ENCODE measurements around the gene SYT7. TPM values are rescaled to one million over a fixed set of nuclear protein-coding genes. Genes with fewer than 3 reads are reported as not detected.

SYT7 gene
- polyA plus RNA-seq, 1 donor (not counting 4 experiments of a cell fraction or from before 2014, with no cell fraction given) = 2.6 TPM

DNA sequence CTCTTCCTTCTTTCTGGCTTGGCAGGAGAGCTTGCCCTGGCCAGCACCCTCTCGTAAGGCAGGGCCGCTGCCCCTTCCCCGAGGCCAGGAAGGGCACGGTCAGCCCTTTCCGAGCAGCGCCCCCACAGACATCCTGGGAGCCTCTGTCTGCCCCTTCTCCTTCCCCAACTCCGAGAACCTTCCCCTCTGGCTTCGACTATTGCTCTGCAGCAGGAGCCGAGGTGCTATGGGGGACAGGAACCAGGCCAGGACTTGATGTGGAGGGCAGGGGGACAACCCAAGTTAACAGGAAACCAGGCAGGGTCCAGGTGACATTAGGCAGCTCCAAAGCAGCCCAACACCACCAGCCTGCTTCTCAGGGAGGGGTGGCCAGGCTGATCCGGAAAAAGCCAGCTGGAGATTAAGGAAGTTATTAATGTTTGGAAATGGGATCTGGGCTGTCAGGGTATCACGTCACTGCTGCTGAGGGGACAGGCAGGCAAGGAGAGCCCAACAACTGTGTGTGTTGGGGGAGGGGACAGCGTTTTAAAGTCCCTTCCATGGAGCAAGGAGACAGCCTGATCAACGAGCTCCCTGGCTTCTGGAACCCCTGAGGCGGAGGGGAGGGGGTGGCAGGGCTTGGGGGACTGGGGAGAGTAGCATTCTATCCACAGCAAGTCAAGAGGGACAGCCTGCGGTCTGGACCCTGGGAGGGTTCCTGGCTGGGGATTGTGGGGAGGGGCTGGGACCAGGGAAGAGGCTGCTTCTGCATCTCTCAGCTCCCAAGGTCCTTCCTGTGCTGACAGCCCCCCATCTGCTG is 27.3 kb downstream of the SYT7 start:
- Histone ChIP-seq H3K4me3 (ENCODE audit: control insufficient read depth in 2 of 3, extremely low read depth in 1 of 3, insufficient read depth in 2 of 3, low read depth in 1 of 3, low read length in 3 of 3) (no peak overlapping the region), H4K20me1 (ENCODE audit: control insufficient read depth, extremely low read depth, insufficient read depth, low read length) (peaks cover 7% of the 10 kb centered on the region), H3K27me3 (ENCODE audit: control insufficient read depth, extremely low read depth, insufficient read depth, low read length) (peaks cover 50% of the 10 kb centered on the region), H3K27ac (ENCODE audit: control insufficient read depth, insufficient read depth, low read length) (no peak overlapping the region), H3K79me2 (ENCODE audit: control insufficient read depth, insufficient read depth, low read length) (no peaks in the 10 kb centered on the region), H3K9me1 (ENCODE audit: control insufficient read depth, extremely low read depth, insufficient read depth, low read length) (no peaks in the 10 kb centered on the region), H3K4me1 (ENCODE audit: control insufficient read depth, extremely low read depth, insufficient read depth, low read length) (peaks cover 6% of the 10 kb centered on the region), H2AFZ (ENCODE audit: control insufficient read depth, low read length) (no peak overlapping the region), H3K4me2 (ENCODE audit: control insufficient read depth, extremely low read depth, insufficient read depth, low read depth, low read length) (no peak overlapping the region), H3K36me3 (ENCODE audit: control insufficient read depth in 2 of 2, extremely low read depth in 1 of 2, insufficient read depth in 2 of 2, low read length in 2 of 2) (no peaks in the 10 kb centered on the region), H3K9ac (ENCODE audit: control insufficient read depth, extremely low read depth, insufficient read depth, low read length) (no peak overlapping the region), H3K9me3 (ENCODE audit: control insufficient read depth, low read depth, low read length) (no peaks in the 10 kb centered on the region)
- no peak for TF ChIP-seq EZH2 (IDR thresholded peaks at IDR 0.05; ENCODE audit: low read length)
- TF ChIP-seq, protein P1, sequence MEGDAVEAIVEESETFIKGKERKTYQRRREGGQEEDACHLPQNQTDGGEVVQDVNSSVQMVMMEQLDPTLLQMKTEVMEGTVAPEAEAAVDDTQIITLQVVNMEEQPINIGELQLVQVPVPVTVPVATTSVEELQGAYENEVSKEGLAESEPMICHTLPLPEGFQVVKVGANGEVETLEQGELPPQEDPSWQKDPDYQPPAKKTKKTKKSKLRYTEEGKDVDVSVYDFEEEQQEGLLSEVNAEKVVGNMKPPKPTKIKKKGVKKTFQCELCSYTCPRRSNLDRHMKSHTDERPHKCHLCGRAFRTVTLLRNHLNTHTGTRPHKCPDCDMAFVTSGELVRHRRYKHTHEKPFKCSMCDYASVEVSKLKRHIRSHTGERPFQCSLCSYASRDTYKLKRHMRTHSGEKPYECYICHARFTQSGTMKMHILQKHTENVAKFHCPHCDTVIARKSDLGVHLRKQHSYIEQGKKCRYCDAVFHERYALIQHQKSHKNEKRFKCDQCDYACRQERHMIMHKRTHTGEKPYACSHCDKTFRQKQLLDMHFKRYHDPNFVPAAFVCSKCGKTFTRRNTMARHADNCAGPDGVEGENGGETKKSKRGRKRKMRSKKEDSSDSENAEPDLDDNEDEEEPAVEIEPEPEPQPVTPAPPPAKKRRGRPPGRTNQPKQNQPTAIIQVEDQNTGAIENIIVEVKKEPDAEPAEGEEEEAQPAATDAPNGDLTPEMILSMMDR (optimal IDR thresholded peaks at IDR 0.05 in 1 of 3, IDR thresholded peaks at IDR 0.05 in 1 of 3, conservative IDR thresholded peaks at IDR 0.05 in 1 of 3; ENCODE audit: extremely low read depth in 1 of 3, insufficient read depth in 2 of 3, low read length in 3 of 3) = no peak
- dilution Hi-C loops (cut with MboI; ENCODE audit: extremely low pct_ligation_motif_present, low sequenced_read_pairs) = no loop called here
- DNase-seq (ENCODE audit: low read depth, low spot score) = no peak
- no peak for FAIRE-seq

DNA sequence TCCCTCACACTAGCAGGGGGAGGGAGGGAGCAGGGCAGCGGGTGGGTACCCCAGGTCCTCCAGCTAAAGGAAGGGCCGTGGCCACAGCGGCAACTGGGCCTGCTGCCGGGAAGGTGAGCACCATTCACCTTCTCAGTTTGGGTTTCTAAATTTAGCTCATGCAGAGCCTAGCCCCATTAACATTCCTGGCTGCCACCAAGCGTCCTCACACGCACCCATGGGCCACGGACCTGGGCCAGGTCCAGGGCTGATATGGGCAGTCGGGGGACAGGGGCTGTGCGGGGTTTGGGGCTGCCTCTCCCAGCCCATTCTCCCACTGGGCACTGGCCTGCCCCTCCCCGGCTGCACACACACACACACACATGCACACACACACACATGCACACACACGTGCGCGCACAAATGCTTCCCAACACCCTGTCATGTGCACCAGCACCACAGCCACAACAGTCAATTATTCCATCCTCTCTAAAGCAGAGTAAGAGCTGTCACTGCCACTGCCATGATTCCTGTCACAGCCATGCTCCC is 28.7 kb downstream of the SYT7 start:
- Histone ChIP-seq H3K9me1 (ENCODE audit: control insufficient read depth, extremely low read depth, insufficient read depth, low read length) (no peaks in the 10 kb centered on the region), H3K9ac (ENCODE audit: control insufficient read depth, extremely low read depth, insufficient read depth, low read length) (no peak overlapping the region), H3K4me1 (ENCODE audit: control insufficient read depth, extremely low read depth, insufficient read depth, low read length) (peaks cover 6% of the 10 kb centered on the region), H2AFZ (ENCODE audit: control insufficient read depth, low read length) (no peak overlapping the region), H3K4me3 (ENCODE audit: control insufficient read depth in 2 of 3, extremely low read depth in 1 of 3, insufficient read depth in 2 of 3, low read depth in 1 of 3, low read length in 3 of 3) (no peak overlapping the region), H3K27me3 (ENCODE audit: control insufficient read depth, extremely low read depth, insufficient read depth, low read length) (peaks cover 47% of the 10 kb centered on the region), H3K27ac (ENCODE audit: control insufficient read depth, insufficient read depth, low read length) (no peak overlapping the region), H4K20me1 (ENCODE audit: control insufficient read depth, extremely low read depth, insufficient read depth, low read length) (peaks cover 7% of the 10 kb centered on the region), H3K79me2 (ENCODE audit: control insufficient read depth, insufficient read depth, low read length) (no peaks in the 10 kb centered on the region), H3K4me2 (ENCODE audit: control insufficient read depth, extremely low read depth, insufficient read depth, low read depth, low read length) (no peak overlapping the region), H3K36me3 (ENCODE audit: control insufficient read depth in 2 of 2, extremely low read depth in 1 of 2, insufficient read depth in 2 of 2, low read length in 2 of 2) (no peaks in the 10 kb centered on the region), H3K9me3 (ENCODE audit: control insufficient read depth, low read depth, low read length) (no peaks in the 10 kb centered on the region)
- DNase-seq (ENCODE audit: low read depth, low spot score) (no peak), FAIRE-seq (no peak)
- TF ChIP-seq EZH2 (IDR thresholded peaks at IDR 0.05; ENCODE audit: low read length) = no peak
- TF ChIP-seq, protein P1 (optimal IDR thresholded peaks at IDR 0.05 in 1 of 3, IDR thresholded peaks at IDR 0.05 in 1 of 3, conservative IDR thresholded peaks at IDR 0.05 in 1 of 3; ENCODE audit: extremely low read depth in 1 of 3, insufficient read depth in 2 of 3, low read length in 3 of 3) = no peak
- dilution Hi-C loops (cut with MboI; ENCODE audit: extremely low pct_ligation_motif_present, low sequenced_read_pairs) = no loop called here
